ENCODE results near the gene COL11A2. TPM values are rescaled to one million over a fixed set of nuclear protein-coding genes. Genes with fewer than 3 reads are reported as not detected.
"Not testable (repeated sequence)": the region's sequence is repeated elsewhere in the genome, so short reads cannot be mapped to it uniquely, and the experiment has no call there.

COL11A2 gene
- total and polyA plus RNA-seq, 2 donors (not counting 3 experiments of a cell fraction or from before 2014, with no cell fraction given) = 0.65 to 1.3 TPM

DNA sequence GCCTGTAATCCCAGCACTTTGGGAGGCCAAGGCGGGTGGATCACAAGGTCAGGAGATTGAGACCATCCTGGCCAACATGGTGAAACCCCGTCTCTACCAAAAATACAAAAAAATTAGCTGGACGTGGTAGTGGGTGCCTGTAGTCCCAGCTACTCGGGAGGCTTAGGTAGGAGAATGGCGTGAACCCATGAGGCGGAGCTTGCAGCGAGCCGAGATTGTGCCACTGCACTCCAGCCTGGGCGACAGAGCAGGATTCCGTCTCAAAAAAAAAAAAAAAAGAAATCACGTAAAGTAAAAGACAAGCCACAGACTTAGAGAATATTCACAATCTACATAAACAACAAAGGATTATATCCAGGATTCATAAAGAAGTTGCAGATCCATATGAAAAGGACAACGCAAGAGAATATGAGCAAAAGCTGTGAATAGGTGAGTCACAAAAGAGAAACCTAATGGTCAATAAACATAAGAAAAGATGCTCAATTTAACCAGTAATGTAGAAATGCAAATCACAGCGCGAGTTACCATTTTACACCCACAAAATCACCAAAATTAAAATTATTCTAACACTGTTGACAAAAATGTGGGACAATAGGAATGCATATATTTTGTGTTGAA lies 34.3 kb upstream of the COL11A2 start:
- FAIRE-seq; H3K36me3 ChIP-seq (ENCODE audit: control insufficient read depth in 2 of 2, extremely low read depth in 1 of 2, insufficient read depth in 2 of 2, low read length in 2 of 2); intact Hi-C loops (cut with micrococcal nuclease); H3K9me3 ChIP-seq (replicated peaks; ENCODE audit: control insufficient read depth, insufficient read depth, low read length); H3K4me2 ChIP-seq (ENCODE audit: insufficient read depth, low read length); H3K9me1 ChIP-seq (replicated peaks; ENCODE audit: control insufficient read depth, extremely low read depth, insufficient read depth, low read length); H3K79me2 ChIP-seq (ENCODE audit: control insufficient read depth, insufficient read depth, low read length); H3K27ac ChIP-seq (ENCODE audit: insufficient read depth, low read depth, low read length); H3K4me1 ChIP-seq (ENCODE audit: control insufficient read depth, extremely low read depth, insufficient read depth, low read length); H3K9ac ChIP-seq (replicated peaks; ENCODE audit: extremely low read depth, insufficient read depth, low read length); H4K20me1 ChIP-seq (replicated peaks; ENCODE audit: control insufficient read depth, extremely low read depth, insufficient read depth, low read length); POLR2A ChIA-PET; dilution Hi-C loops (cut with MboI; ENCODE audit: extremely low pct_ligation_motif_present, low sequenced_read_pairs); H3K4me3 ChIP-seq (replicated peaks in 1 of 3; ENCODE audit: insufficient read depth in 1 of 3, low read depth in 1 of 3, low read length in 3 of 3); DNase-seq (ENCODE audit: low read depth, low spot score); H2AFZ ChIP-seq (ENCODE audit: low read depth, low read length); BruUV-seq (replicated peaks): not testable (repeated sequence)
- H3K27me3 ChIP-seq (ENCODE audit: control insufficient read depth in 2 of 2, insufficient read depth in 2 of 2, low read length in 2 of 2) = peaks cover 6 to 29% of the 10 kb centered on the region in 2 experiments
- CTCF ChIA-PET = interaction anchor here (1.4 kb wide), 2 partner anchors 9 to 21 kb away, joined by 4 to 6 read pairs; no protein-coding TSS in a partner anchor

DNA sequence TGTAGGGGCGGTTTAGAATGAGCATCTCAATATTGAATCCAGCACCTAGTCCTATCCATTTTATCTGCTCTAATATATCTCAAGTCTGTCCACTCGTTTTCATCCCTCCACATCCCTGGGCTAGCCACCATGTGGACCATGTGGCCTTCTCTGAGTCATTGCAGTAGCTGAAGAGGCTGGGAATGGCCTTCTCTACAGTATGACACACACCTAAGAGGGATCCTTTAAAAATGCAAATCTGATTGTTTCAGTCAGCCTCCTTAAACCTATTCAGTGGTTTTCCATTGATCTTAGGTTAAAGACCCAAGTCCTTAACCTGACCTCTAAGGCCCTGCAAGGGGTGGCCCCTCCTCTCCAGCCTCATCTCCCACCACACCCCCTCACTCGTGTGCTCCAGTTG lies 25.4 kb upstream of the COL11A2 start:
- TF ChIP-seq EZH2 (IDR thresholded peaks at IDR 0.05; ENCODE audit: borderline replicate concordance, low read depth, low read length, severe bottlenecking) (no peak), MYC (IDR thresholded peaks at IDR 0.05; ENCODE audit: low read depth, low read length) (no peak), FOS (IDR thresholded peaks at IDR 0.05; ENCODE audit: borderline replicate concordance, insufficient read depth, low read length) (no peak), POLR2A (IDR thresholded peaks at IDR 0.05; ENCODE audit: low read depth, low read length) (no peak), JUN (IDR thresholded peaks at IDR 0.05; ENCODE audit: borderline replicate concordance, insufficient read depth, insufficient read length, low read depth) (no peak), POLR2AphosphoS5 (IDR thresholded peaks at IDR 0.05; ENCODE audit: insufficient read depth, low read depth, low read length) (no peak), GATA2 (IDR thresholded peaks at IDR 0.05; ENCODE audit: insufficient read depth, insufficient read length, low read depth, low read length) (no peak)
- TF ChIP-seq, protein P1, sequence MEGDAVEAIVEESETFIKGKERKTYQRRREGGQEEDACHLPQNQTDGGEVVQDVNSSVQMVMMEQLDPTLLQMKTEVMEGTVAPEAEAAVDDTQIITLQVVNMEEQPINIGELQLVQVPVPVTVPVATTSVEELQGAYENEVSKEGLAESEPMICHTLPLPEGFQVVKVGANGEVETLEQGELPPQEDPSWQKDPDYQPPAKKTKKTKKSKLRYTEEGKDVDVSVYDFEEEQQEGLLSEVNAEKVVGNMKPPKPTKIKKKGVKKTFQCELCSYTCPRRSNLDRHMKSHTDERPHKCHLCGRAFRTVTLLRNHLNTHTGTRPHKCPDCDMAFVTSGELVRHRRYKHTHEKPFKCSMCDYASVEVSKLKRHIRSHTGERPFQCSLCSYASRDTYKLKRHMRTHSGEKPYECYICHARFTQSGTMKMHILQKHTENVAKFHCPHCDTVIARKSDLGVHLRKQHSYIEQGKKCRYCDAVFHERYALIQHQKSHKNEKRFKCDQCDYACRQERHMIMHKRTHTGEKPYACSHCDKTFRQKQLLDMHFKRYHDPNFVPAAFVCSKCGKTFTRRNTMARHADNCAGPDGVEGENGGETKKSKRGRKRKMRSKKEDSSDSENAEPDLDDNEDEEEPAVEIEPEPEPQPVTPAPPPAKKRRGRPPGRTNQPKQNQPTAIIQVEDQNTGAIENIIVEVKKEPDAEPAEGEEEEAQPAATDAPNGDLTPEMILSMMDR (IDR thresholded peaks at IDR 0.05; ENCODE audit: extremely low read depth in 1 of 2, insufficient read depth in 1 of 2, low read depth in 1 of 2, low read length in 2 of 2) = no peak
- TF ChIP-seq, protein P2, sequence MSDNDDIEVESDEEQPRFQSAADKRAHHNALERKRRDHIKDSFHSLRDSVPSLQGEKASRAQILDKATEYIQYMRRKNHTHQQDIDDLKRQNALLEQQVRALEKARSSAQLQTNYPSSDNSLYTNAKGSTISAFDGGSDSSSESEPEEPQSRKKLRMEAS (IDR thresholded peaks at IDR 0.05; ENCODE audit: insufficient read depth, insufficient read length) = no peak
- no peaks in the 10 kb centered on the region for H4K20me1 ChIP-seq (replicated peaks; ENCODE audit: control insufficient read depth, extremely low read depth, insufficient read depth, low read length)
- H3K79me2 ChIP-seq (ENCODE audit: control insufficient read depth, insufficient read depth, low read length) = no peaks in the 10 kb centered on the region
- H3K27me3 ChIP-seq (ENCODE audit: control insufficient read depth in 2 of 2, insufficient read depth in 2 of 2, low read length in 2 of 2) = peaks cover 3 to 17% of the 10 kb centered on the region in 2 experiments
- H3K9me3 ChIP-seq (replicated peaks; ENCODE audit: control insufficient read depth, insufficient read depth, low read length) = no peaks in the 10 kb centered on the region
- dilution Hi-C loops (cut with MboI; ENCODE audit: extremely low pct_ligation_motif_present, low sequenced_read_pairs) (no loop called here), intact Hi-C loops (cut with micrococcal nuclease) (no loop called here)
- no peak overlapping the region for H3K9ac ChIP-seq (replicated peaks; ENCODE audit: extremely low read depth, insufficient read depth, low read length)
- H3K4me3 ChIP-seq (replicated peaks in 1 of 3; ENCODE audit: insufficient read depth in 1 of 3, low read depth in 1 of 3, low read length in 3 of 3) = no peak overlapping the region
- H3K4me1 ChIP-seq (ENCODE audit: control insufficient read depth, extremely low read depth, insufficient read depth, low read length) = peaks cover 6% of the 10 kb centered on the region
- no peaks in the 10 kb centered on the region for H3K9me1 ChIP-seq (replicated peaks; ENCODE audit: control insufficient read depth, extremely low read depth, insufficient read depth, low read length)
- no peaks in the 10 kb centered on the region for H3K36me3 ChIP-seq (ENCODE audit: control insufficient read depth in 2 of 2, extremely low read depth in 1 of 2, insufficient read depth in 2 of 2, low read length in 2 of 2)
- ChIA-PET CTCF (interaction anchor here (0.9 kb wide), 1 partner anchor 31 kb away, joined by 4 read pairs; no protein-coding TSS in a partner anchor), POLR2A (no interaction called here)
- no TSS peak for BruUV-seq (replicated peaks)
- no peak for FAIRE-seq
- no peak overlapping the region for H2AFZ ChIP-seq (ENCODE audit: low read depth, low read length)
- H3K27ac ChIP-seq (ENCODE audit: insufficient read depth, low read depth, low read length) = no peak overlapping the region
- no peak overlapping the region for H3K4me2 ChIP-seq (ENCODE audit: insufficient read depth, low read length)
- no peak for DNase-seq (ENCODE audit: low read depth, low spot score)

Data from endothelial cell of umbilical vein (primary cell).